ENCODE results near the gene VILL. TPM values are rescaled to one million over a fixed set of nuclear protein-coding genes. Genes with fewer than 3 reads are reported as not detected.

The VILL gene
- total RNA-seq (1 to 10 TPM; 1.2 to 3.7 (median 2.1) TPM), polyA plus RNA-seq (1 to 10 TPM; 4.8 to 6.4 TPM)
- long read RNA-seq, donor 1, partial matches to known transcripts = 4 of 5 reads
- long read RNA-seq, donor 1, other reads (novel, unspliced or antisense) = 1 of 5 reads
- long read RNA-seq, donor 2, partial matches to known transcripts = 2 of 5 reads
- long read RNA-seq, donor 2, other reads (novel, unspliced or antisense) = 3 of 5 reads
- long read RNA-seq, donor 3, partial matches to known transcripts = 3 of 8 reads
- long read RNA-seq, donor 3, other reads (novel, unspliced or antisense) = 5 of 8 reads

DNA sequence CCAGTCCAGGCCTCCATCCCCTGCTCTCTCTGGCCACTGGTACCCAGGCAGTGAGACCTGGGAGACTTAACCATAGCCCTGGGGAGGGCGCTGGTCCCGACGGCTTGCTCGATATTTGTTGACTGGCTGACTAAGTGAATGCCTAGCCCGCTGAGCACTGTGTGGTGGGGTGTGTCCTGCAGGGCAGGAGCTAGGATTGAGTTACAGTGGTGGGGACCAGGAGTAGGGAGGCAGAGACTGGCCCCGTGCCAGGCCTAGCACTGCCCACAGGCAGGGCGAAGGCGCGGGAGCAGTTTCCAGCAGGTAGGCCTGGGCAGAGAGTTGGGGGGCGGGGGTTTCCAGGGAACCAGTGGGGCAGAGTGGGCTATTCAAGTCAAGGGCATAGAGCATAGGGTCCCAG, at the start of gene VILL:
VILL (plus strand) TSS at position 260 of the 400 bp plus-strand sequence. CDS start 2,887 bp downstream, outside the sequence.
- H3K27ac ChIP-seq = no peak within 1 kb of the TSS
- no peaks in the 10 kb centered on the region for H3K27me3 ChIP-seq
- no peak for ATAC-seq
- peaks cover 0 to 38% (median 15%) of the 10 kb centered on the region in 9 donors for H3K4me1 ChIP-seq
- no peak for DNase-seq
- TF ChIP-seq, protein P1, sequence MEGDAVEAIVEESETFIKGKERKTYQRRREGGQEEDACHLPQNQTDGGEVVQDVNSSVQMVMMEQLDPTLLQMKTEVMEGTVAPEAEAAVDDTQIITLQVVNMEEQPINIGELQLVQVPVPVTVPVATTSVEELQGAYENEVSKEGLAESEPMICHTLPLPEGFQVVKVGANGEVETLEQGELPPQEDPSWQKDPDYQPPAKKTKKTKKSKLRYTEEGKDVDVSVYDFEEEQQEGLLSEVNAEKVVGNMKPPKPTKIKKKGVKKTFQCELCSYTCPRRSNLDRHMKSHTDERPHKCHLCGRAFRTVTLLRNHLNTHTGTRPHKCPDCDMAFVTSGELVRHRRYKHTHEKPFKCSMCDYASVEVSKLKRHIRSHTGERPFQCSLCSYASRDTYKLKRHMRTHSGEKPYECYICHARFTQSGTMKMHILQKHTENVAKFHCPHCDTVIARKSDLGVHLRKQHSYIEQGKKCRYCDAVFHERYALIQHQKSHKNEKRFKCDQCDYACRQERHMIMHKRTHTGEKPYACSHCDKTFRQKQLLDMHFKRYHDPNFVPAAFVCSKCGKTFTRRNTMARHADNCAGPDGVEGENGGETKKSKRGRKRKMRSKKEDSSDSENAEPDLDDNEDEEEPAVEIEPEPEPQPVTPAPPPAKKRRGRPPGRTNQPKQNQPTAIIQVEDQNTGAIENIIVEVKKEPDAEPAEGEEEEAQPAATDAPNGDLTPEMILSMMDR (IDR thresholded peaks at IDR 0.05) = no peak
- H3K9me3 ChIP-seq = no peaks in the 10 kb centered on the region
- WGBS, 2 donors = 85 to 89% methylated on average over 10 of the region's 10 CpGs
- intact Hi-C loops (cut with DNase I) = no loop called here
- H3K36me3 ChIP-seq = peaks cover 0 to 2% (median 0%) of the 10 kb centered on the region in 9 donors
- H3K4me3 ChIP-seq = no peak within 1 kb of the TSS

DNA sequence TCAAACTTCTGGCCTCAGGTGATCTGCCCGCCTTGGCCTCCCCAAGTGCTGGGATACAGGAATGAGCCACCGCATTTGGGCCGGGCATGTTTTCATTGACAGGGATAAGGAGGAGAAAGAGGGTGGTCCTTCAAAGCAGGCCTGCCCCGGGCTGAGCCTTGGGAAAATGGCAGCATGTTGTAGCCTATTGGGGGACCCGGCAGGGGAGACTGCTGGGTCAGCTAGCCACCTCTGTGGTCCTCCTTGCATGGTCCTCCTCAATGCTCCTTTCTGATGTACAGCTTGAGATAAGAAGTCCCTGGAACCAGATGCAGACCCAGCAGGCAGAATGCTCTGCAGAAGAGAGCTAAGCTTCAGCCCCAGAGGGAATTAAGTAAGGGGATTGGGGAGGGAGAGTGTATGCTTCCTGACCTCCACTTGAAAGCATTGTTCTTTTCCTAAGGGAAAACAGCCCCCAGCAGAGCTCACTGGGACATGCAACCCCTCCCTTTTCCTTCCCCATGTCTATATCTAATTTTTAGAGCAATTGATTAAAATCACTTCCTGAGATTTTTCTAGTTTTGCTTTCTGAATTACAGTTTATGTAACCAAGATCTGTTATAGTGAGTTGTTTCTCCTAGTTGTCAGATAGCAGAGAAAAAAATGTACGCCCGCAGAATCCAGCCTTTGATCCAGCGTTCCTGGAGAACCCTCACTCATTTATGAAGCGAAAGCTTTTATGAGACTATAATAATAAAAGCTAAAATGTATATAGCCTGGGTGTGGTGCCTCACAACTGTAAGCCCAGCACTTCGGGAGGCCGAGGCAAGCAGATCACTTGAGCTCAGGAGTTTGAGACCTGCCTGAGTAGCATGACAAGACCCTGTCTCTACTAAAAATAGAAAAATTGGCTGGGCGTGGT, 48.7 kb upstream of the VILL start:
- Histone ChIP-seq H3K4me1 (peaks cover 26 to 100% (median 73%) of the 10 kb centered on the region in 9 donors), H3K4me3 (peak overlapping the region in 2 of 10 donors; percentile 8 to 13), H3K27ac (peak overlapping the region in 9 of 10 donors; percentile 39 to 84 (median 65)), H3K27me3 (no peaks in the 10 kb centered on the region), H3K9me3 (no peaks in the 10 kb centered on the region), H3K36me3 (no peaks in the 10 kb centered on the region)
- ATAC-seq (peak in 6 of 8 donors; percentile 37 to 69 (median 63)), DNase-seq (no peak)
- intact Hi-C loops (cut with DNase I) = no loop called here
- TF ChIP-seq, protein P1 (IDR thresholded peaks at IDR 0.05) = no peak
- WGBS, 2 donors = 58 to 66% methylated on average over 12 of the region's 12 CpGs

DNA sequence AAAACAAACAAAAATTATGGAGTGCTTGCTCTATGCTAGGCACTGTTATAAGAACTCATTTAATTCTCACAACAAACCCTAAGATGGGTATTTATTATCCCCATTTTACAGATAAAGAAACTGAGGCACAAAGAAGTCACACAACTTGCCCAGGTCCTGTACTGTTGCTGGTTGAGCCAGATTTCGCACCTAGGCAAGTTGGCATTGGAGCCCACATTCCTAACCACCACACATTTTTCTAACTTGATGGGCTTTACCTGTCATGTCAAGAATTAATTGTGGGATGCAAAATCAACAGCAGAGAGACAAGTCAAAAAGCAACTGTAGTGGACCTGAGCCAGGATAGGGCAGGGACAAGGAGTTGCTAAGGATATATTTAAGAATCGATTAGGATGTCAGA, 47.9 kb upstream of the VILL start:
- H3K4me1 ChIP-seq = peaks cover 26 to 95% (median 67%) of the 10 kb centered on the region in 9 donors
- peaks cover 0 to 6% (median 0%) of the 10 kb centered on the region in 9 donors for H3K36me3 ChIP-seq
- H3K27ac ChIP-seq = peak overlapping the region in 9 of 10 donors; percentile 39 to 84 (median 65)
- 85 to 91% methylated on average over 2 of the region's 2 CpGs for WGBS, 2 donors
- DNase-seq (no peak), ATAC-seq (no peak)
- TF ChIP-seq, protein P1 (IDR thresholded peaks at IDR 0.05) = no peak
- no peak overlapping the region for H3K4me3 ChIP-seq
- intact Hi-C loops (cut with DNase I) = no loop called here
- H3K9me3 ChIP-seq = no peaks in the 10 kb centered on the region
- no peaks in the 10 kb centered on the region for H3K27me3 ChIP-seq

DNA sequence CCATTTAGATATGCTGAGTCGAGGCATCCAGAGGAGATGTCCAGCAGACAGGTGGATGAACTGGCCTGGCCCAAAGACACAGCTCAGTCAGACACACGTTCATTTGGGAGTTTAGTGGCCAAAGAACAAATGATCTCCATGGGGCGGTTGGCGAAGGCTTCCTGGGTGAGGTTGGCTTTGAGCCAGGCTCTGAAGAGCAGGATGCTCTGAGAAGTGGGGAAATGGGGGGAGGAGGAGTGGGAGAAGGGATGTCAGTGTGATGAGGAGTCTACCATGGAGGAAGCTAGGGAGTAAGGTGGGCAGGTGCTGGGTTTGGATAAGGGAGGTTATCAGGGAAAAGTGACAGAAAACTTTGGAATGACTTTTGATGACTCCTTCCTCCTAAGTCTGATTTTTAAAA, 47.5 kb upstream of the VILL start:
- no peak overlapping the region for H3K4me3 ChIP-seq
- peaks cover 0 to 11% (median 0%) of the 10 kb centered on the region in 9 donors for H3K36me3 ChIP-seq
- DNase-seq = no peak
- WGBS, 2 donors = 81 to 93% methylated on average over 4 of the region's 4 CpGs
- TF ChIP-seq, protein P1 (IDR thresholded peaks at IDR 0.05) = no peak
- intact Hi-C loops (cut with DNase I) = no loop called here
- peak overlapping the region in 3 of 10 donors; percentile 70 to 84 (median 82) for H3K27ac ChIP-seq
- H3K4me1 ChIP-seq = peaks cover 26 to 90% (median 63%) of the 10 kb centered on the region in 9 donors
- no peak for ATAC-seq
- no peaks in the 10 kb centered on the region for H3K27me3 ChIP-seq
- H3K9me3 ChIP-seq = no peaks in the 10 kb centered on the region
